NCI-H2081 (cell line): ENCODE data around the gene NRROS.

Source experiments
- DNase-seq, 2 experiments: peaks; one replicate each; lab custom pipeline; 2025; lab: John Stamatoyannopoulos, UW

NRROS gene

DNA sequence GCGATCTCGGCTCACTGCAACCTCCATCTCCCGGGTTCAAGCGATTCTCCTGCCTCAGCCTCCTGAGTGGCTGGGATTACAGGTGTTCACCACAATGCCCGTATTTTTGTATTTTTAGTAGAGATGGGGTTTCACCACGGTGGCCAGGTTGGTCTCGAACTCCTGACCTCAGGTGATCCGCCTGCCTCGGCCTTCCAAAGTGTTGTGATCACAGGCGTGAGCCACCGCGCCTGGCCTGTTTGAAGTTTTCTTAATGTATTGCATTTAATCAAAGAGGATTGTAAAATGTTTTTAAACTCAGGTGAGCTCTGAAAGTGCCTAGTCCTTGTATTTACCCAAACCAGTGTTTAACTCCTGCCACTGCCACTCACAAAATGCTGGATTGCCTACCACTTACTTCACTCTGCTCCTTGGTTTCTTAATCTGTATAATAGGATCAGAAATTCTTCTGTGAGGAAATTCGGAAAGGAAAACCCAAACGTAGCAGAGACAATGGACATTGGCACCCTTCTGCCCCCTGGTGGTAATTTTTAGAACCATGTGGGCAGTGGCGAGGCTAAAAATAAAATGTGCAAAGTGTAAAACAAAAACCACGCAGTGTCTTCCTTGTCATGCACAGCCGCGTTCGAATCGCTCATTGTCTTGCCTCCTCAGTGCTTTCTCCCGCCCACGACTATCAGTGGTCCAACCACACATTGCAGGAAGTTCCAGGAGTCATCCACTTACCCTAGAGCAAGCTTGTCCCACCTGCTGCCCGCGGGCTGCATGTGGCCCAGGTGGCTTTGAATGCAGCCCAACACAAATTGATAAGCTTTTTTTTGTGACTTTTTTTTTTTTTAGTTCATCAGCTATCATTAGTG is 45.3 kb downstream of the NRROS start:
- DNase-seq: peak; percentile 80

DNA sequence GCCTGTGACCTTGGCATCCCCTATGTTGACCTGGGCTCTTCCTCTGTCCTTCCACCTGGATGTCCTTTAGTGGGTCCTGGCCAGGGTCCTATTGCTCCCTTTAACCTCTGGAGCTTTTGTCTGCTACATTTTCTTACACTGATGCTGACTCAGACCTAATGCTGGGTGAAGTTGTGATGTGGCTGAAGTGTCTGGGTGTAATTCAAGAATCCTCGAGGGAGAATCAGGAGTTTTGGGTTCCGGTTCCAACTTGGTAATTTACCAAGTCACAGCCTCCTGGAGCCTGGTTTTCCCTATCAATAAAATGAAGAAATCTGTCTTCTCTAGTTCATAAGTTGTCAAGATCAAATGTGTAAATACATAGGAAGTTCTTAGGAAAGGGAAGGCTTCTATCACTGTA is 46.9 kb downstream of the NRROS start:
- DNase-seq: no peak

- DNase-seq: peak in 1 of 2 experiments; percentile 58
Observed at GRCh38 chr3:196688349-196688748, 48.9 kb downstream of the NRROS start.

GRCh38 chr3:196689941-196690660 is 50.6 kb downstream of the NRROS start:
- no peak for DNase-seq

DNA sequence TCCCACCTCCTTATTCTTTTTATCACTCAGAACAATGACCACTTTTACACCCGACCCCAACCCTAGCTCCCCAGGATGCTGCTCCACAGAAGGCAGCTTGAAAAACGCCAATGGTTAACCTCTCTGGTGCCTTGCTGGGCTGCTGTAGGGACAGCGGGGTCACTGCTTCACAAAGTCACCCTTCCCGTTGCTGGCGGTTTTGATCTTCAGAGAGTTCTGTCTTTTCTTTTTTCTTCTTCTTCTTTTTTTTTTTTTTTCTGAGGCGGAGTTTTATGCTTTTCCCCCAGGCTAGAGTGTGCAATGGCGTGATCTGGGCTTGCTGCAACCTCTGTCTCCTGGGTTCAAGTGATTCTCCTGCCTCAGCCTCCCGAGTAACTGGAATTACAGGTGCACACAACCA is 51.9 kb downstream of the NRROS start:
- no peak for DNase-seq

DNA sequence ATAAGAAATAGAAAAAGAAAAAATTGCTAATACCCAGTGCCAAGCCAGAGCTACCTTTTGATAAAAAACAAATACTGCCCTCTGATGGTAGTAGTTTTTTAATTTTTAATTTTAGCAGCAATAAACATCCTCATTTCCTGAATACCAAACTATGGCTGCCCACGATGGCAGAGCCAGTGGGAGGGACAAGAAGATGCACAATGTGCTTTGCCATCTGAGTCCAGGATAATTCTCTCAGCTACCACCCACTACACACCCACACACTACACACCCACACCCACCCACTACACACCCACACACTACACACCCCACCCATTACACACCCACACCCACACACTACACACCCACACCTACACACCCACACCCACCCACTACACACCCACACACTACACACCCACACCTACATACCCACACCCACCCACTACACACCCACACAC is 54.7 kb downstream of the NRROS start:
- DNase-seq: no peak

DNA sequence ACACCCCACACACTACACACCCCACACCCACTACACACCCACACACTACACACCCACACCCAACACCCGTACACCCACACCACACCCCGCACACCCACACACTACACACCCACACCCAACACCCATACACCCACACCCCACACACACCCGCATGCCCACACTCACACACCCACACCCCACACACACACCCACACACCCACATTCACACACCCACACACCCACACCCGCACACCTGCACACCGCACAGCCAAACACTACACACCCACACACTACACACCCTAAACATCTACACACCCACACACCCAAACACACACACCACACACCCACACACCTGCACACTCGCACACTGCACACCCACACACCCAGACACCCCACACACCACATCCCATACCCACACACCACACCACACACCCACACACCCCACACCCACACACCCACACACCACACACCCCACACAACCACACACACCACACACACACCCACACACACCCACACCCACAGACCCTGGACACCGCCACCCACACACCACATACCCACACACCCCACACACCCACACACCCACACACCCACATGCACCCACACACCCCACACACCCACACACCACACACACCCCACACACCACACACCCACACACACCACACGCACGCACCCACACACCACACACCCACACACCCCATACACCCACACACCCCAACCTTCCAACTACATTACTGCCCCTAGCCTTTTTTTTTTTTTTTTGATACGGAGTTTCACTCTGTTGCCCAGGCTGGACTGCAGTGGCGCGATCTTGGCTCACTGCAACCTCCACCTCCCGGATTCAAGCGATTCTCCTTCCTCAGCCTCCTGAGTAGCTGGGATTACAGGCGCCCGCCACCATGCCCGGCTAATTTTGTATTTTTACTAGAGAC is 55.7 kb downstream of the NRROS start:
- no peak for DNase-seq

- DNase-seq: no peak
Observed at GRCh38 chr3:196695849-196696226, 56.3 kb downstream of the NRROS start.

GRCh38 chr3:196697270-196697669 is 57.8 kb downstream of the NRROS start:
- DNase-seq: no peak

DNA sequence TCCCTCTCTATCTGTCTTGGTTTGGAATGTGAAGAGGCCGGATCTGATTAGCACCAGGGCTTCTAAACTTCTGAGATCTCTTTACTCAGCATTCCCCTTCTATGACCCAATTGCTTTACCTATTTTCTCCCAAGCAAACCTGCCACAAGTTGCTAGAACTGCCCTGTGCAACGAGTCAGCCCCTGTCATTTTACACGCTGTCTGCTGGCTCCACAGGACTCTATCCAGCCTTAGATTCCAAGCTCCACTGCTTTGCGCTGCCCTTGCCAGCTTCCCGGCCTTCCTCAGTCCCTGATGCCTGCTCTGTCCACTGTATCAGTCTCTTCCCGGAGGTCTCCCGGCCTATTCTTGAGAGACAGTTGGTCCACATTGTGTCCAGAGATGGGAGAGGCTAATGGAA is 60.3 kb downstream of the NRROS start:
- no peak for DNase-seq

- DNase-seq: no peak
Observed at GRCh38 chr3:196700801-196701200, 61.3 kb downstream of the NRROS start.

DNA sequence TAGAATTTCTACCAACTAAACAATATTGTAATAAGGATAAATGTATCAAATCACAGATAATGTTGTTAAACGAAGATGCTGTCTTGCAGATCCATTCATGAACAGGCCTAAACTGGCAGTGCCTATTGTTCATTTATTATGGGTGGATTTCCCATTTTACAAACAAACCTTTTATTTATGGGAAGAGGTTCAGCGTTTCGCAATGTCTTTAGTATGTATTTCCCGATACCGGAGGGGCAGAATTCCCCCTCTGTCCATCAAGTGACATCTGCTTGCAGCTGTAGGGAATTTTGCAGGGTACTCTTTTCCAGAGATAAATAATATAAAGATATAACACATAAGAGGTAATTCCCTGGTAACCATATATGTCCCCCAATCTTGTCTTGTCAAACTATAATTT is 66.8 kb downstream of the NRROS start:
- no peak for DNase-seq

- no peak for DNase-seq
Observed at GRCh38 chr3:196706731-196707130, 67.2 kb downstream of the NRROS start.

GRCh38 chr3:196707566-196707965 is 68.1 kb downstream of the NRROS start:
- no peak for DNase-seq

DNA sequence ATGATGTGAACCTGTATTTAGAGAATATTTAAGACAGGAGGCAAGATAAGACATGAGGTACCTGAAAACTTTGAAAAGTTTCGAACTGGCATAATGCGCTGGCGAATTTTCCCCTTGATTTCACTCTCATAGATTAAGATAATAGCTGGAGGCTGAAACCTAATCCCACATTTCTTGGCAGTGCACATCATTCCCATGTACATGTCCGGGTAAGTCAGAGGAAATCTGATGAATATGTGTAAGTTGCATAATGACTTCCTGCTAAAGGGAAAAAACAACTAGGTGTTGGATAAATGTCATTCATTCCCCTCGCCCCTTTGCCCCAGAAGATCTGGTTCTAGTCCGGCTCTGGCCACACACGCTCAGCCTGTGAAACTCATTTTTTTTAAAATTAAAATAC is 69.0 kb downstream of the NRROS start:
- no peak for DNase-seq
